ENCODE measurements around the gene KNCN.

KNCN gene

GRCh38 chr1:46497020-46497419 is 54.4 kb downstream of the KNCN start:
- DNase-seq: no peak

- DNase-seq: no peak
Measured at GRCh38 chr1:46496505-46496904, 54.9 kb downstream of the KNCN start.

GRCh38 chr1:46495778-46496177 is 55.7 kb downstream of the KNCN start:
- DNase-seq: no peak

Measured in activated CD4-positive, alpha-beta T cell treated with anti-CD3 and anti-CD28 coated beads, Interleukin-2, Interleukin-6, amounts not matched to agents 100 ng/mL and 50 ng/mL, durations not matched to agents 16 hours and 8 hours (primary cell).